ENCODE measurements around the gene INS.

The INS gene

GRCh38 chr11:2135018-2135569 is 25.9 kb downstream of the INS start:
- no peak for DNase-seq (ENCODE audit: low read depth)
- no peak for TF ChIP-seq CTCF (IDR thresholded peaks at IDR 0.05; ENCODE audit: control insufficient read depth, insufficient read depth, low read depth, low read length, missing control alignments)

GRCh38 chr11:2134022-2135010 is 26.7 kb downstream of the INS start:
- H3K4me3 ChIP-seq (ENCODE audit: control insufficient read depth, low read depth, low read length) = no peak overlapping the region
- no peak for DNase-seq (ENCODE audit: low read depth)
- no peak for TF ChIP-seq CTCF (IDR thresholded peaks at IDR 0.05; ENCODE audit: control insufficient read depth, insufficient read depth, low read depth, low read length, missing control alignments)

More at GRCh38 chr11:2135018-2135569, 25.9 kb downstream of the INS start:
- H3K4me3 ChIP-seq (ENCODE audit: control insufficient read depth, low read depth, low read length) = no peak overlapping the region

GRCh38 chr11:2133241-2134021 is 27.6 kb downstream of the INS start:
- TF ChIP-seq CTCF (IDR thresholded peaks at IDR 0.05; ENCODE audit: control insufficient read depth, insufficient read depth, low read depth, low read length, missing control alignments) = no peak
- DNase-seq (ENCODE audit: low read depth) = no peak
- no peak overlapping the region for H3K4me3 ChIP-seq (ENCODE audit: control insufficient read depth, low read depth, low read length)

- H3K4me3 ChIP-seq (ENCODE audit: control insufficient read depth, low read depth, low read length) = no peak overlapping the region
- no peak for DNase-seq (ENCODE audit: low read depth)
- TF ChIP-seq CTCF (IDR thresholded peaks at IDR 0.05; ENCODE audit: control insufficient read depth, insufficient read depth, low read depth, low read length, missing control alignments) = no peak
Observed at GRCh38 chr11:2132874-2133240, 28.2 kb downstream of the INS start.

- DNase-seq (ENCODE audit: low read depth) = no peak
- no peak for TF ChIP-seq CTCF (IDR thresholded peaks at IDR 0.05; ENCODE audit: control insufficient read depth, insufficient read depth, low read depth, low read length, missing control alignments)
Observed at GRCh38 chr11:2132246-2132645, 28.8 kb downstream of the INS start.

More at GRCh38 chr11:2132246-2132645, 28.8 kb downstream of the INS start:
- no peak overlapping the region for H3K4me3 ChIP-seq (ENCODE audit: control insufficient read depth, low read depth, low read length)
